Measurements from ENCODE around the gene TNFAIP8L1.

GRCh38 chr19:4692251-4693077, 53.1 kb downstream of the TNFAIP8L1 start:
- TF ChIP-seq CTCF (optimal IDR thresholded peaks at IDR 0.05 in 1 of 3, IDR thresholded peaks at IDR 0.05 in 1 of 3, conservative IDR thresholded peaks at IDR 0.05 in 1 of 3; ENCODE audit: extremely low read depth in 1 of 3, insufficient read depth in 2 of 3, low read length in 3 of 3) (no peak), EZH2 (IDR thresholded peaks at IDR 0.05; ENCODE audit: low read length) (no peak)

Measured in keratinocyte (primary cell).